GM18498 (cell line): ENCODE data around the gene TGFBR1.
A peak's percentile ranks its signal among the peaks of the same experiment; 100 is the strongest.

Experiments
- ATAC-seq: cut with Tn5 transposase; IDR thresholded peaks from one replicate; pipeline ENCODE4 v1.9.1; 2021; ENCODE audit warnings: mild to moderate bottlenecking, moderate library complexity; ENCODE audit not compliant: unreplicated experiment

The TGFBR1 gene

GRCh38 chr9:99167119-99167518 is 62.2 kb downstream of the TGFBR1 start:
- no peak for ATAC-seq

GRCh38 chr9:99167694-99168093 is 62.8 kb downstream of the TGFBR1 start:
- ATAC-seq = no peak

- ATAC-seq = no peak
Observed at GRCh38 chr9:99169086-99169485, 64.2 kb downstream of the TGFBR1 start.

- no peak for ATAC-seq
Observed at GRCh38 chr9:99169982-99170761, 65.3 kb downstream of the TGFBR1 start.

GRCh38 chr9:99171225-99172123 is 66.6 kb downstream of the TGFBR1 start:
- no peak for ATAC-seq

GRCh38 chr9:99172124-99173091 is 67.5 kb downstream of the TGFBR1 start:
- no peak for ATAC-seq

- ATAC-seq = no peak
Observed at GRCh38 chr9:99173570-99174504, 68.9 kb downstream of the TGFBR1 start.

GRCh38 chr9:99176527-99177013 is 71.7 kb downstream of the TGFBR1 start:
- ATAC-seq = no peak

- ATAC-seq = no peak
Observed at GRCh38 chr9:99177576-99178366, 72.9 kb downstream of the TGFBR1 start.

- no peak for ATAC-seq
Observed at GRCh38 chr9:99178912-99179872, 74.3 kb downstream of the TGFBR1 start.

GRCh38 chr9:99180199-99180598 is 75.3 kb downstream of the TGFBR1 start:
- ATAC-seq = peak; percentile 44

- ATAC-seq = no peak
Observed at GRCh38 chr9:99180662-99181061, 75.7 kb downstream of the TGFBR1 start.

- no peak for ATAC-seq
Observed at GRCh38 chr9:99181206-99181605, 76.3 kb downstream of the TGFBR1 start.

GRCh38 chr9:99181621-99182020 is 76.7 kb downstream of the TGFBR1 start:
- peak; percentile 44 for ATAC-seq

- ATAC-seq = no peak
Observed at GRCh38 chr9:99182356-99182755, 77.4 kb downstream of the TGFBR1 start.

GRCh38 chr9:99183616-99184015 is 78.7 kb downstream of the TGFBR1 start:
- ATAC-seq = no peak

- ATAC-seq = no peak
Observed at GRCh38 chr9:99184110-99184474, 79.2 kb downstream of the TGFBR1 start.
